ENCODE data around the gene PGGT1B. TPM values are rescaled to one million over a fixed set of nuclear protein-coding genes. Genes with fewer than 3 reads are reported as not detected.

The PGGT1B gene
- polyA plus RNA-seq, 3 donors = 3.2 to 32.6 (median 11.6) TPM

GRCh38 chr5:115267617-115268016 is 4.9 kb upstream of the PGGT1B start:
- no peak overlapping the region for H2AFZ ChIP-seq (ENCODE audit: insufficient read depth, low read depth, low read length, poor library complexity, severe bottlenecking)
- no peaks in the 10 kb centered on the region for H3K9me3 ChIP-seq (replicated peaks in 1 of 2; ENCODE audit: control insufficient read depth in 1 of 2, insufficient read depth in 1 of 2, low read length in 2 of 2)
- peaks cover 22 to 26% of the 10 kb centered on the region in 2 donors for H3K4me1 ChIP-seq (ENCODE audit: control insufficient read depth in 1 of 2, insufficient read depth in 2 of 2, low read length in 2 of 2)
- H3K27me3 ChIP-seq (ENCODE audit: control insufficient read depth in 2 of 2, insufficient read depth in 2 of 2, low read length in 2 of 2) = no peaks in the 10 kb centered on the region
- Mint-ChIP-seq H3K27me3 (ENCODE audit: low read depth in 3 of 3) (no peaks in the 10 kb centered on the region), H3K4me3 (no peak overlapping the region), H3K36me3 (peaks cover 17 to 33% of the 10 kb centered on the region in 2 donors), H3K27ac (no peak overlapping the region), H3K9me3 (peaks cover 0 to 2% (median 0%) of the 10 kb centered on the region in 7 donors), H3K4me1 (peaks cover 32% of the 10 kb centered on the region)
- H3K79me2 ChIP-seq (ENCODE audit: insufficient read depth, low read length) = no peaks in the 10 kb centered on the region
- no peak overlapping the region for H3K27ac ChIP-seq (ENCODE audit: low read depth in 1 of 2, low read length in 2 of 2)
- no peak overlapping the region for H3K4me2 ChIP-seq (replicated peaks; ENCODE audit: extremely low read depth, low read length, poor library complexity, severe bottlenecking)
- H3K4me3 ChIP-seq (replicated peaks in 1 of 3; ENCODE audit: low read depth in 2 of 3, low read length in 3 of 3) = no peak overlapping the region
- intact Hi-C loops (cut with micrococcal nuclease) = loop anchor here in 1 of 2 donors (10.0 kb wide), 1 partner anchor 93 kb away; no protein-coding TSS in a partner anchor
- H3K9ac ChIP-seq (ENCODE audit: insufficient read depth, low read length, poor library complexity, severe bottlenecking) = no peak overlapping the region
- DNase-seq = no peak
- H3K36me3 ChIP-seq (replicated peaks in 1 of 2; ENCODE audit: control insufficient read depth in 1 of 2, insufficient read depth in 2 of 2, low read length in 2 of 2) = peaks cover 3 to 15% of the 10 kb centered on the region in 2 donors
- H4K20me1 ChIP-seq (ENCODE audit: insufficient read depth, low read length) = no peaks in the 10 kb centered on the region
- no peak for TF ChIP-seq CTCF (IDR thresholded peaks at IDR 0.05)

GRCh38 chr5:115265220-115265619 is 2.5 kb upstream of the PGGT1B start:
- Histone ChIP-seq H3K4me3 (replicated peaks in 1 of 3; ENCODE audit: low read depth in 2 of 3, low read length in 3 of 3) (no peak overlapping the region), H3K4me2 (replicated peaks; ENCODE audit: extremely low read depth, low read length, poor library complexity, severe bottlenecking) (no peak overlapping the region), H3K9me3 (replicated peaks in 1 of 2; ENCODE audit: control insufficient read depth in 1 of 2, insufficient read depth in 1 of 2, low read length in 2 of 2) (no peaks in the 10 kb centered on the region), H4K20me1 (ENCODE audit: insufficient read depth, low read length) (peaks cover 19% of the 10 kb centered on the region), H3K27ac (ENCODE audit: low read depth in 1 of 2, low read length in 2 of 2) (no peak overlapping the region), H3K9ac (ENCODE audit: insufficient read depth, low read length, poor library complexity, severe bottlenecking) (no peak overlapping the region), H2AFZ (ENCODE audit: insufficient read depth, low read depth, low read length, poor library complexity, severe bottlenecking) (no peak overlapping the region), H3K79me2 (ENCODE audit: insufficient read depth, low read length) (peaks cover 24% of the 10 kb centered on the region), H3K36me3 (replicated peaks in 1 of 2; ENCODE audit: control insufficient read depth in 1 of 2, insufficient read depth in 2 of 2, low read length in 2 of 2) (peaks cover 3 to 15% of the 10 kb centered on the region in 2 donors), H3K4me1 (ENCODE audit: control insufficient read depth in 1 of 2, insufficient read depth in 2 of 2, low read length in 2 of 2) (peaks cover 18 to 25% of the 10 kb centered on the region in 2 donors), H3K27me3 (ENCODE audit: control insufficient read depth in 2 of 2, insufficient read depth in 2 of 2, low read length in 2 of 2) (no peaks in the 10 kb centered on the region)
- peaks cover 0 to 3% (median 0%) of the 10 kb centered on the region in 7 donors for H3K9me3 Mint-ChIP-seq
- no peaks in the 10 kb centered on the region for H3K27me3 Mint-ChIP-seq (ENCODE audit: low read depth in 3 of 3)
- H3K4me1 Mint-ChIP-seq = peaks cover 28% of the 10 kb centered on the region
- no peak overlapping the region for H3K4me3 Mint-ChIP-seq
- H3K36me3 Mint-ChIP-seq = peaks cover 17 to 28% of the 10 kb centered on the region in 2 donors
- intact Hi-C loops (cut with micrococcal nuclease) = loop anchor here in 1 of 2 donors (10.0 kb wide), 1 partner anchor 90 kb away; no protein-coding TSS in a partner anchor
- no peak for TF ChIP-seq CTCF (IDR thresholded peaks at IDR 0.05)
- DNase-seq = no peak
- 98% methylated on average over 6 of the region's 13 CpGs for WGBS (ENCODE audit: insufficient coverage)
- H3K27ac Mint-ChIP-seq = peak overlapping the region in 1 of 7 donors; percentile 3

All from CD14-positive monocyte (primary cell).